Brain microvascular endothelial cell (primary cell): ENCODE results near the gene ANGPTL2.

Experiments used
- DNase-seq: peaks from one replicate; pipeline ENCODE4 v3.0.0-alpha.2; 2020
- H3K27ac ChIP-seq: fragments of 250-450 bp; sonication (Bioruptor Pico); 2 replicates; pipeline ENCODE4 v1.5.1; 2020; ENCODE audit warnings: mild to moderate bottlenecking, moderate library complexity
- H3K27me3 ChIP-seq: fragments of 250-450 bp; sonication (Bioruptor Pico); replicated peaks from 2 replicates; pipeline ENCODE4 v1.5.1; 2020; ENCODE audit warnings: mild to moderate bottlenecking
- H3K36me3 ChIP-seq: fragments of 250-450 bp; sonication (Bioruptor Pico); replicated peaks from 2 replicates; pipeline ENCODE4 v1.5.1; 2020; ENCODE audit warnings: mild to moderate bottlenecking
- H3K4me3 ChIP-seq: 2 replicates; pipeline ENCODE4 v1.5.1; 2011; ENCODE audit warnings: low read depth, mild to moderate bottlenecking, control low read depth, low read length, moderate library complexity
- CTCF ChIP-seq: IDR thresholded peaks from 2 replicates; pipeline ENCODE4 v1.5.1; 2011; ENCODE audit warnings: low read depth, mild to moderate bottlenecking, moderate library complexity, low read length, control low read depth, inconsistent platforms; ENCODE audit errors: missing control alignments
- in situ Hi-C: cut with HindIII; loops from 2 replicates; pipeline ENCODE4 v1.10.0; 2017; ENCODE audit warnings: low sequenced_read_pairs, low pct_ligation_motif_present

ANGPTL2 gene

GRCh38 chr9:127121628-127122175 lies 733 bp downstream of the ANGPTL2 start:
- Histone ChIP-seq H3K27ac (no peak overlapping the region), H3K4me3 (peak overlapping the region; percentile 50), H3K36me3 (no peaks in the 10 kb centered on the region), H3K27me3 (no peaks in the 10 kb centered on the region)
- no peak for DNase-seq
- TF ChIP-seq CTCF, result no peak
- in situ Hi-C loops, result no loop called here

- H3K27ac ChIP-seq, result no peak overlapping the region
- in situ Hi-C loops, result no loop called here
- no peaks in the 10 kb centered on the region for H3K36me3 ChIP-seq
- H3K4me3 ChIP-seq, result no peak overlapping the region
- TF ChIP-seq CTCF, result no peak
- no peak for DNase-seq
- H3K27me3 ChIP-seq, result no peaks in the 10 kb centered on the region
Observed at GRCh38 chr9:127119320-127119709, 3.1 kb downstream of the ANGPTL2 start.

- Histone ChIP-seq H3K4me3 (no peak overlapping the region), H3K27ac (no peak overlapping the region), H3K27me3 (no peaks in the 10 kb centered on the region), H3K36me3 (no peaks in the 10 kb centered on the region)
- no peak for TF ChIP-seq CTCF
- in situ Hi-C loops, result no loop called here
- DNase-seq, result no peak
Observed at GRCh38 chr9:127118597-127119319, 3.7 kb downstream of the ANGPTL2 start.

GRCh38 chr9:127117801-127118200 lies 4.6 kb downstream of the ANGPTL2 start:
- no peak overlapping the region for H3K27ac ChIP-seq
- no peak for DNase-seq
- TF ChIP-seq CTCF, result no peak
- H3K4me3 ChIP-seq, result no peak overlapping the region
- in situ Hi-C loops, result no loop called here
- no peaks in the 10 kb centered on the region for H3K27me3 ChIP-seq
- H3K36me3 ChIP-seq, result no peaks in the 10 kb centered on the region

GRCh38 chr9:127116957-127117356 lies 5.5 kb downstream of the ANGPTL2 start:
- no peak for TF ChIP-seq CTCF
- no peaks in the 10 kb centered on the region for H3K27me3 ChIP-seq
- no peaks in the 10 kb centered on the region for H3K36me3 ChIP-seq
- H3K4me3 ChIP-seq, result no peak overlapping the region
- in situ Hi-C loops, result no loop called here
- DNase-seq, result no peak
- no peak overlapping the region for H3K27ac ChIP-seq
